H1 (cell line): ENCODE measurements around the gene DMAC1. TPM values are rescaled to one million over a fixed set of nuclear protein-coding genes. Genes with fewer than 3 reads are reported as not detected.

Source experiments
- CTCF ChIA-PET: fragments of 300-600 bp; sonication (Branson Sonifier 250); formaldehyde crosslinking; loops from one replicate; lab custom pipeline; 2021; ENCODE audit not compliant: partially characterized antibody; lab: Charles Lee
- POLR2A ChIA-PET: fragments of 300-600 bp; sonication (Branson Sonifier 250); formaldehyde crosslinking; loops from one replicate; lab custom pipeline; 2021; ENCODE audit warnings: inconsistent platforms; ENCODE audit not compliant: partially characterized antibody; lab: Charles Lee
- DNase-seq, 2 experiments: peaks; one replicate each; pipeline versions ENCODE4 v3.0.0 to v3.0.0-alpha.2; 2010 to 2022; ENCODE audit warnings: low spot score in 2 of 2, low read depth in 1 of 2, mixed read lengths in 1 of 2
- FAIRE-seq: peaks from 2 replicates; lab custom pipeline; 2011; peaks lifted over from hg19 to GRCh38; lab: Jason Lieb, UNC
- H2AFZ ChIP-seq: 2 replicates; pipeline ENCODE4 v1.8.1; 2012; ENCODE audit warnings: low read length, inconsistent platforms
- H2AK5ac ChIP-seq: 2 replicates; pipeline ENCODE4 v1.6.1; 2013; ENCODE audit warnings: low read depth, low read length
- H2BK120ac ChIP-seq: replicated peaks from 2 replicates; pipeline ENCODE3; 2013; ENCODE audit warnings: low read depth, low read length, inconsistent platforms
- H2BK12ac ChIP-seq: 2 replicates; pipeline ENCODE4 v1.6.1; 2013; ENCODE audit warnings: low read depth, low read length
- H2BK15ac ChIP-seq: 2 replicates; pipeline ENCODE4 v1.6.1; 2013; ENCODE audit warnings: low read length
- H2BK20ac ChIP-seq: 2 replicates; pipeline ENCODE4 v1.6.1; 2013; ENCODE audit warnings: low read length
- H2BK5ac ChIP-seq: 2 replicates; pipeline ENCODE4 v1.6.1; 2013; ENCODE audit warnings: low read depth, low read length
- H3K14ac ChIP-seq: 2 replicates; pipeline ENCODE4 v1.6.1; 2013; ENCODE audit warnings: inconsistent platforms; ENCODE audit not compliant: insufficient read length
- H3K18ac ChIP-seq: 2 replicates; pipeline ENCODE4 v1.6.1; 2013; ENCODE audit warnings: low read length; ENCODE audit errors: extremely low read depth
- H3K23ac ChIP-seq: 2 replicates; pipeline ENCODE4 v1.6.1; 2013; ENCODE audit warnings: inconsistent platforms; ENCODE audit not compliant: insufficient read length
- H3K23me2 ChIP-seq: 2 replicates; pipeline ENCODE4 v1.6.1; 2013; ENCODE audit warnings: low read depth, low read length
- H3K27ac ChIP-seq: 2 replicates; pipeline ENCODE4 v1.6.1; 2011; ENCODE audit warnings: low read depth, low read length, inconsistent platforms
- H3K27me3 ChIP-seq, 4 experiments: replicated peaks in 1 of 4; 1 replicate in 1 of 4; 2 replicates in 3 of 4; pipeline versions ENCODE4 v1.6.1 to v1.8.1; 2011 to 2013; ENCODE audit warnings: low read length in 3 of 4, mild to moderate bottlenecking in 3 of 4, inconsistent platforms in 2 of 4, mixed read lengths in 2 of 4, moderate library complexity in 1 of 4; ENCODE audit not compliant: control insufficient read depth in 3 of 4, insufficient read depth in 3 of 4; ENCODE audit errors: extremely low read depth in 1 of 4
- H3K36me3 ChIP-seq, 4 experiments: 2 replicates each; pipeline versions ENCODE4 v1.6.1 to v1.8.1; 2011 to 2013; ENCODE audit warnings: mild to moderate bottlenecking in 4 of 4, low read length in 3 of 4, moderate library complexity in 2 of 4, control low read depth in 1 of 4, inconsistent platforms in 1 of 4; ENCODE audit not compliant: insufficient read depth in 4 of 4, control insufficient read depth in 2 of 4
- H3K4ac ChIP-seq: replicated peaks from 2 replicates; pipeline ENCODE3; 2013; ENCODE audit warnings: low read length, low read depth, mixed read lengths, inconsistent platforms; ENCODE audit not compliant: insufficient read length
- H3K4me1 ChIP-seq, 4 experiments: replicated peaks in 1 of 4; 1 replicate in 1 of 4; 2 replicates in 3 of 4; pipeline versions ENCODE4 v1.6.1 to v1.8.1; 2011 to 2013; ENCODE audit warnings: low read length in 3 of 4, inconsistent platforms in 2 of 4, mixed read lengths in 1 of 4; ENCODE audit not compliant: insufficient read depth in 4 of 4, control insufficient read depth in 3 of 4
- H3K4me2 ChIP-seq, 2 experiments: 2 replicates each; pipeline versions ENCODE4 v1.6.1 to v1.8.1; 2011 to 2013; ENCODE audit warnings: low read depth in 2 of 2, low read length in 2 of 2, control low read depth in 1 of 2, inconsistent platforms in 1 of 2, mild to moderate bottlenecking in 1 of 2; ENCODE audit not compliant: insufficient read depth in 1 of 2
- H3K4me3 ChIP-seq, 4 experiments: fragments of 200-600, 300-600 bp in 1 of 4; sonication (generic), shearing (Covaris generic), sonication (Bioruptor Twin) in 1 of 4; 2 replicates each; pipeline versions ENCODE4 v1.5.1 to v1.8.1; 2011 to 2016; ENCODE audit warnings: low read length in 4 of 4, low read depth in 3 of 4, control low read depth in 2 of 4, inconsistent platforms in 2 of 4, mild to moderate bottlenecking in 2 of 4, mixed read lengths in 1 of 4, moderate library complexity in 1 of 4; ENCODE audit not compliant: insufficient read depth in 2 of 4; ENCODE audit errors: extremely low read depth in 1 of 4
- H3K56ac ChIP-seq: replicated peaks from 2 replicates; pipeline ENCODE3; 2013; ENCODE audit warnings: low read depth, mild to moderate bottlenecking, mixed read lengths, low read length, inconsistent platforms; ENCODE audit not compliant: insufficient read length
- H3K79me1 ChIP-seq: 2 replicates; pipeline ENCODE4 v1.6.1; 2013; ENCODE audit warnings: low read depth, low read length, control low read depth
- H3K79me2 ChIP-seq, 2 experiments: 2 replicates each; pipeline versions ENCODE4 v1.6.1 to v1.8.1; 2012 to 2013; ENCODE audit warnings: low read length in 2 of 2, mild to moderate bottlenecking in 2 of 2, inconsistent platforms in 1 of 2; ENCODE audit not compliant: insufficient read depth in 2 of 2, control insufficient read depth in 1 of 2
- H3K9ac ChIP-seq, 4 experiments: replicated peaks in 1 of 4; 1 replicate in 1 of 4; 2 replicates in 3 of 4; pipeline versions ENCODE4 v1.6.1 to v1.8.1; 2011 to 2013; ENCODE audit warnings: low read depth in 3 of 4, low read length in 3 of 4, control low read depth in 2 of 4, mild to moderate bottlenecking in 2 of 4, moderate library complexity in 2 of 4, inconsistent platforms in 1 of 4; ENCODE audit errors: extremely low read depth in 1 of 4
- H3K9me3 ChIP-seq, 2 experiments: 2 replicates each; pipeline versions ENCODE4 v1.6.1 to v1.8.1; 2012 to 2013; ENCODE audit warnings: mild to moderate bottlenecking in 2 of 2, moderate library complexity in 2 of 2, control low read depth in 1 of 2, inconsistent platforms in 1 of 2, low read depth in 1 of 2, low read length in 1 of 2, mixed read lengths in 1 of 2; ENCODE audit not compliant: insufficient read depth in 2 of 2
- H4K20me1 ChIP-seq, 2 experiments: replicated peaks in 1 of 2; 2 replicates each; pipeline versions ENCODE3 to v1.8.1; 2011 to 2013; ENCODE audit warnings: inconsistent platforms in 2 of 2, low read length in 2 of 2, mild to moderate bottlenecking in 1 of 2; ENCODE audit not compliant: insufficient read depth in 2 of 2, control insufficient read depth in 1 of 2
- H4K5ac ChIP-seq: 2 replicates; pipeline ENCODE4 v1.6.1; 2013; ENCODE audit warnings: low read length, low read depth, mixed read lengths, inconsistent platforms; ENCODE audit not compliant: insufficient read length
- H4K8ac ChIP-seq: 2 replicates; pipeline ENCODE4 v1.8.0; 2013; ENCODE audit warnings: mild to moderate bottlenecking, moderate library complexity, low read length, inconsistent platforms; ENCODE audit not compliant: insufficient read depth; ENCODE audit errors: extremely low read depth
- H4K91ac ChIP-seq: replicated peaks from 2 replicates; pipeline ENCODE3; 2013; ENCODE audit warnings: low read length, mixed read lengths, inconsistent platforms; ENCODE audit not compliant: insufficient read length
- CBX5 ChIP-seq: fragments of 300-800, 300-1000 bp; sonication (generic); IDR thresholded peaks from 2 replicates; pipeline ENCODE4 v1.7.1; 2016; ENCODE audit warnings: antibody characterized with exemption, low read length, low read depth
- CBX8 ChIP-seq: fragments of 300-800, 300-1000 bp; sonication (generic); IDR thresholded peaks from 2 replicates; pipeline ENCODE4 v1.7.1; 2016; ENCODE audit warnings: low read depth, low read length, borderline replicate concordance
- GTF2F1 ChIP-seq: IDR thresholded peaks from 2 replicates; pipeline ENCODE4 v1.6.1; 2012; ENCODE audit warnings: low read depth, low read length, improper control_type of control experiment, borderline replicate concordance
- NANOG ChIP-seq: IDR thresholded peaks from 2 replicates; pipeline ENCODE4 v1.6.1; 2011; ENCODE audit warnings: low read length, low read depth, mild to moderate bottlenecking, inconsistent platforms; ENCODE audit not compliant: insufficient read depth, poor library complexity, severe bottlenecking
- POLR2AphosphoS5 ChIP-seq: IDR thresholded peaks from 2 replicates; pipeline ENCODE4 v1.6.1; 2011; ENCODE audit warnings: low read depth, low read length
- SP4 ChIP-seq: IDR thresholded peaks from 2 replicates; pipeline ENCODE4 v1.6.1; 2012; ENCODE audit warnings: low read length, inconsistent platforms
- TAF1 ChIP-seq: IDR thresholded peaks from 2 replicates; pipeline ENCODE4 v1.6.1; 2011; ENCODE audit warnings: mild to moderate bottlenecking, low read depth, low read length
- YY1 ChIP-seq: IDR thresholded peaks from 2 replicates; pipeline ENCODE4 v1.6.1; 2011; ENCODE audit warnings: low read depth, mild to moderate bottlenecking, low read length
- WGBS, 2 experiments: shearing (Covaris generic) in 1 of 2; methylation state at CpG; one replicate each; pipeline versions ENCODE4 v1.1.6 to v1.1.7; 2013 to 2015; ENCODE audit warnings: low lambda C conversion rate in 2 of 2, mixed read lengths in 2 of 2, inconsistent platforms in 1 of 2, low coverage in 1 of 2, missing lambda C conversion rate in 1 of 2; ENCODE audit not compliant: insufficient replicate concordance in 2 of 2, insufficient coverage in 1 of 2, insufficient read length in 1 of 2; ENCODE audit errors: extremely low coverage in 1 of 2, missing lambda C conversion rate in 1 of 2; 5-methylcytosine and 5-hydroxymethylcytosine counted together
- long read RNA-seq, 2 experiments: library from RNA in 1 of 2; library from capped mRNA in 1 of 2; stranded (forward); transcript quantifications; one replicate each; pipeline ENCODE4 v2.0.0, GENCODE V29; 2021; ENCODE audit warnings: inconsistent platforms in 1 of 2
- polyA minus RNA-seq, 3 experiments: library from RNA; depleted of rRNA, polyadenylated mRNA; stranded (reverse); fragments of >200 nt; gene quantifications; 1 replicate in 2 of 3; 2 replicates in 1 of 3; pipeline ENCODE4 v1.2.3, GENCODE V29; 2011
- polyA plus RNA-seq, 7 experiments: library from polyadenylated mRNA; depleted of rRNA in 3 of 7; stranded (reverse) in 5 of 7; unstranded in 2 of 7; fragments of >200 nt in 5 of 7; fragments of 200-250 nt in 2 of 7; gene quantifications; 1 replicate in 5 of 7; 2 replicates in 1 of 7; 4 replicates in 1 of 7; pipeline versions ENCODE4 v1.2.1 to v1.2.3, GENCODE V29; 2011 to 2013; ENCODE audit warnings: missing spikeins in 2 of 7, mixed read lengths in 2 of 7
- total RNA-seq: library from RNA; stranded (reverse); fragmentation: NEBNext Ultra II Directional; extraction: Animal tissue kit (Norgen Biotek cat#: 25700); gene quantifications from 2 replicates; pipeline ENCODE4 v1.2.1, GENCODE V29; 2021

DMAC1 gene, protein sequence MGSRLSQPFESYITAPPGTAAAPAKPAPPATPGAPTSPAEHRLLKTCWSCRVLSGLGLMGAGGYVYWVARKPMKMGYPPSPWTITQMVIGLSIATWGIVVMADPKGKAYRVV
- total RNA-seq, result 89.4 and 92.5 TPM in 2 replicates
- polyA plus RNA-seq (2011; rRNA removed), result 30.4 and 36.6 TPM in 2 replicates
- 29.3 TPM for polyA plus RNA-seq (2011; cell fraction: cytosol; rRNA removed)
- polyA plus RNA-seq (2011; cell fraction: nucleus; rRNA removed), result 22.1 TPM
- 71.4 to 84.8 TPM (median 83.1 TPM) in 4 replicates for polyA plus RNA-seq (2012, experiment 1 of 2)
- polyA plus RNA-seq (2012, experiment 2 of 2), result 33.9 TPM
- polyA plus RNA-seq (2013, experiment 1 of 2), result 96.1 TPM
- 98.9 TPM for polyA plus RNA-seq (2013, experiment 2 of 2)
- polyA minus RNA-seq (2011; rRNA and poly(A)+ RNA removed), result 7.6 and 16.1 TPM in 2 replicates
- 12.6 TPM for polyA minus RNA-seq (2011; cell fraction: cytosol; rRNA and poly(A)+ RNA removed)
- 12.1 TPM for polyA minus RNA-seq (2011; cell fraction: nucleus; rRNA and poly(A)+ RNA removed)
- long read RNA-seq, experiment 1, transcript DMAC1-201 (2 exons, 2,755 nt), result major isoform, 82 of 102 reads
- long read RNA-seq, experiment 1, partial matches to known transcripts, result 3 of 102 reads
- long read RNA-seq, experiment 1, other reads (novel, unspliced or antisense), result 17 of 102 reads
- long read RNA-seq, experiment 2, transcript DMAC1-201 (2 exons, 2,755 nt), result major isoform, 7 of 11 reads
- long read RNA-seq, experiment 2, partial matches to known transcripts, result 0 of 11 reads
- long read RNA-seq, experiment 2, other reads (novel, unspliced or antisense), result 4 of 11 reads

DNA sequence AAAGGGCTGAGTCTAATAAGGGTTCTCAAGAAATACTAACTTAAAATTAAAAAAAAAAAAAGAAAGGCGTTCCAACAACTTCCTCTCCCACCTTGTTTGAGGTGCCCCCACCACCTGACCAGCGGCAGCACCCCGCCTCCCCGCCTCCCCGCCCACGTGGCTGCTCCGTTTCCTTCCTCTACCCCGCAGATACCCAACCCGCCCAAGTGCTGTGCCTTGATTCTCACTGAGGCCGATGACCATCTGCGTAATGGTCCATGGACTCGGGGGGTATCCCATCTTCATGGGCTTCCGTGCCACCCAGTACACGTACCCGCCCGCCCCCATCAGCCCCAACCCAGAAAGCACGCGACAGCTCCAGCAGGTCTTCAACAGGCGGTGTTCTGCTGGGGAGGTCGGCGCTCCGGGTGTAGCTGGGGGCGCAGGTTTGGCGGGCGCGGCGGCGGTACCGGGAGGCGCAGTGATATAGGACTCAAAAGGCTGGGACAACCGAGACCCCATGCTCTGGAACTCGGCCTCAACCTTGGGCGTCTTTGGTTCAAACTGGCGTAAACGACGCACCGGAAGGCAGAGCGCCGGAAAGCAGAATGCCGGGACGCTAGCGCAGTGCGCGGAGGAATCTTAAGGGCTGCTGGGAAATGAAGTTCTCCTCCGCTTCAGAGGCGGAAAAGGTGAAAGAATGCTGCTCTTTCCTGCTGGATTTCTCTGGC lies at the start of gene DMAC1:
DMAC1 (minus strand) TSS at position 545 of the 710 bp plus-strand sequence; CDS start at position 501, 44 bp downstream.
- DNase-seq (peak; percentile 66 to 79), FAIRE-seq (peak; percentile 85)
- H3K23ac ChIP-seq, result no peak within 1 kb of the TSS
- peak within 1 kb of the TSS; percentile 54 for H4K91ac ChIP-seq
- H2AK5ac ChIP-seq, result no peak within 1 kb of the TSS
- POLR2A ChIA-PET, result interaction anchor here (1.2 kb wide), 1 partner anchor 10 kb away, joined by 4 read pairs; no protein-coding TSS in a partner anchor
- H4K5ac ChIP-seq, result peak within 1 kb of the TSS; percentile 89
- no peak within 1 kb of the TSS for H2BK15ac ChIP-seq
- peak within 1 kb of the TSS; percentile 78 for H4K8ac ChIP-seq
- H2BK12ac ChIP-seq, result no peak within 1 kb of the TSS
- H3K4ac ChIP-seq, result peak within 1 kb of the TSS; percentile 67
- peak within 1 kb of the TSS; percentile 59 to 100 (median 68) for H3K4me3 ChIP-seq
- peaks cover 0 to 2% of the 10 kb centered on the region in 2 experiments for H4K20me1 ChIP-seq
- 3% methylated on average over 28 of the region's 46 CpGs; no CpG with 5 or more reads in 1 of the 2 experiments for WGBS, 2 experiments
- H3K27me3 ChIP-seq, result no peaks in the 10 kb centered on the region
- peak within 1 kb of the TSS; percentile 75 to 86 (median 80) for H3K9ac ChIP-seq
- H3K4me2 ChIP-seq, result peak within 1 kb of the TSS; percentile 75 to 82
- H3K9me3 ChIP-seq, result no peaks in the 10 kb centered on the region
- no peak within 1 kb of the TSS for H2BK20ac ChIP-seq
- peaks cover 0 to 3% (median 1%) of the 10 kb centered on the region in 4 experiments; a peak in 2 of 7 replicates for H3K4me1 ChIP-seq
- H3K79me2 ChIP-seq, result peaks cover 0 to 15% of the 10 kb centered on the region in 2 experiments; a peak in 2 of 4 replicates
- H3K18ac ChIP-seq, result peak within 1 kb of the TSS; percentile 36; the same call in 1 of the 2 replicates
- peak within 1 kb of the TSS; percentile 86 for H3K56ac ChIP-seq
- peak within 1 kb of the TSS; percentile 99 for H2AFZ ChIP-seq
- CTCF ChIA-PET, result no interaction called here
- H3K79me1 ChIP-seq, result no peaks in the 10 kb centered on the region; the same call in 1 of the 2 replicates
- no peak within 1 kb of the TSS for H3K14ac ChIP-seq
- H2BK120ac ChIP-seq, result no peak within 1 kb of the TSS
- H3K27ac ChIP-seq, result peak within 1 kb of the TSS; percentile 56; the same call in 1 of the 2 replicates
- H3K36me3 ChIP-seq, result peaks cover 4 to 38% (median 15%) of the 10 kb centered on the region in 4 experiments; a peak in 7 of 8 replicates
- no peaks in the 10 kb centered on the region for H3K23me2 ChIP-seq
- H2BK5ac ChIP-seq, result peak within 1 kb of the TSS; percentile 82
- TF ChIP-seq POLR2AphosphoS5 (peak; percentile 73), CBX5 (no peak), SP4 (no peak), GTF2F1 (no peak), CBX8 (no peak), NANOG (no peak), TAF1 (peak; percentile 86), YY1 (no peak)
